HepG2 (cell line): ENCODE data around the gene KMT2A. TPM values are rescaled to one million over a fixed set of nuclear protein-coding genes. Genes with fewer than 3 reads are reported as not detected.

Experiments
- ATAC-seq: fragments of 200-7000 bp; cut with Tn5 transposase; 3 replicates; pipeline ENCODE4 v1.9.1; 2020; ENCODE audit warnings: mild to moderate bottlenecking, moderate library complexity
- BruUV-seq: library from RNA; stranded (reverse); fragments of 400-500 nt; replicated peaks from 2 replicates; lab custom pipeline; 2021; lab: Mats Ljungman, UMichigan
- CTCF ChIA-PET: fragments of 300-600 bp; formaldehyde crosslinking; extraction: SDS; loops from one replicate; lab custom pipeline; 2021; ENCODE audit warnings: low total read pairs, inconsistent platforms, low intra/inter-chr PET ratio; lab: Yijun Ruan, JAX
- POLR2A ChIA-PET: fragments of 350-600 bp; sonication (Branson Sonifier 250); formaldehyde crosslinking; loops from one replicate; lab custom pipeline; 2020; ENCODE audit warnings: antibody characterized with exemption, inconsistent platforms; lab: Yijun Ruan, JAX
- DNase-seq: peaks from one replicate; pipeline ENCODE4 v3.0.0-alpha.2; 2015; ENCODE audit warnings: low spot score
- FAIRE-seq: peaks from 3 replicates; lab custom pipeline; 2011; peaks lifted over from hg19 to GRCh38; lab: Jason Lieb, UNC
- H2AFZ ChIP-seq: one replicate; pipeline ENCODE4 v1.6.1; 2011; ENCODE audit warnings: low read length, inconsistent platforms
- H3K27ac ChIP-seq: fragments of 300-600 bp; 3 replicates; pipeline ENCODE4 v1.8.0; 2011; ENCODE audit warnings: mixed run types, mild to moderate bottlenecking, mixed read lengths, low read length, inconsistent platforms; ENCODE audit not compliant: insufficient read depth; ENCODE audit errors: extremely low read length
- H3K27me3 ChIP-seq, 2 experiments: fragments of 200-600 bp in 1 of 2; 2 replicates in 1 of 2; 3 replicates in 1 of 2; pipeline versions ENCODE4 v1.6.0 to v1.8.0; 2011; ENCODE audit warnings: low read length in 2 of 2, mild to moderate bottlenecking in 2 of 2, moderate library complexity in 2 of 2, inconsistent platforms in 1 of 2; ENCODE audit not compliant: insufficient read depth in 2 of 2, control insufficient read depth in 1 of 2
- H3K36me3 ChIP-seq, 2 experiments: fragments of 200-600 bp in 1 of 2; replicated peaks in 1 of 2; 2 replicates in 1 of 2; 3 replicates in 1 of 2; pipeline versions ENCODE4 v1.5.1 to v1.8.0; 2011; ENCODE audit warnings: low read length in 2 of 2, inconsistent platforms in 1 of 2; ENCODE audit not compliant: insufficient read depth in 2 of 2, control insufficient read depth in 1 of 2
- H3K4me1 ChIP-seq: 2 replicates; pipeline ENCODE4 v1.5.1; 2012; ENCODE audit warnings: low read length, inconsistent platforms; ENCODE audit not compliant: insufficient read depth
- H3K4me2 ChIP-seq: 2 replicates; pipeline ENCODE4 v1.6.0; 2011; ENCODE audit warnings: low read depth, low read length, inconsistent platforms
- H3K4me3 ChIP-seq, 3 experiments: fragments of 200-600 bp in 1 of 3; sonication (generic), shearing (Covaris generic) in 1 of 3; replicated peaks in 1 of 3; 2 replicates each; pipeline ENCODE4 v1.5.1; 2011 to 2016; ENCODE audit warnings: low read length in 3 of 3, inconsistent platforms in 2 of 3, low read depth in 2 of 3, mild to moderate bottlenecking in 2 of 3, control low read depth in 1 of 3, mixed read lengths in 1 of 3; ENCODE audit not compliant: insufficient read depth in 1 of 3
- H3K79me2 ChIP-seq: one replicate; pipeline ENCODE4 v1.6.1; 2011; ENCODE audit warnings: low read length, inconsistent platforms; ENCODE audit not compliant: insufficient read depth
- H3K9ac ChIP-seq: 2 replicates; pipeline ENCODE4 v1.6.0; 2011; ENCODE audit warnings: mild to moderate bottlenecking, low read depth, low read length, inconsistent platforms; ENCODE audit not compliant: insufficient read depth
- H3K9me3 ChIP-seq: 2 replicates; pipeline ENCODE4 v1.5.1; 2012; ENCODE audit warnings: mild to moderate bottlenecking, low read length
- H4K20me1 ChIP-seq: 2 replicates; pipeline ENCODE4 v1.6.0; 2011; ENCODE audit warnings: inconsistent platforms, mild to moderate bottlenecking, low read length, moderate library complexity; ENCODE audit not compliant: insufficient read depth
- ARHGAP35 ChIP-seq: sonication (generic); formaldehyde crosslinking; IDR thresholded peaks from 2 replicates; pipeline ENCODE4 v1.9.0; 2022; ENCODE audit warnings: mild to moderate bottlenecking, inconsistent platforms, moderate library complexity, missing genetic modification reagents, borderline replicate concordance
- ATF4 ChIP-seq, 2 experiments: fragments of 450-650 bp in 1 of 2; sonication (generic) in 1 of 2; formaldehyde crosslinking; IDR thresholded peaks; 2 replicates each; pipeline versions ENCODE4 v1.5.0 to v1.8.0; 2020 to 2022; ENCODE audit warnings: mild to moderate bottlenecking in 1 of 2, missing genetic modification reagents in 1 of 2
- FLYWCH1 ChIP-seq: sonication (generic); formaldehyde crosslinking; IDR thresholded peaks from 2 replicates; pipeline ENCODE4 v1.8.1; 2023; ENCODE audit warnings: mild to moderate bottlenecking, missing genetic modification reagents
- HMG20B ChIP-seq: conservative IDR thresholded peaks from 2 replicates; pipeline ENCODE4 v1.6.1; 2016; ENCODE audit warnings: missing genetic modification reagents, missing compliant biosample characterization
- KDM2A ChIP-seq: sonication (generic); formaldehyde crosslinking; IDR thresholded peaks from 2 replicates; pipeline ENCODE4 v1.4.0; 2020; ENCODE audit warnings: low read depth, missing genetic modification reagents, borderline replicate concordance
- KDM3A ChIP-seq: IDR thresholded peaks from 2 replicates; pipeline ENCODE4 v1.6.1; 2018; ENCODE audit warnings: low read depth, missing compliant biosample characterization
- MXD3 ChIP-seq: IDR thresholded peaks from 2 replicates; pipeline ENCODE4 v1.6.1; 2016; ENCODE audit warnings: mild to moderate bottlenecking, missing biosample characterization, missing genetic modification reagents
- NR1H2 ChIP-seq: sonication (generic); formaldehyde crosslinking; IDR thresholded peaks from 2 replicates; pipeline ENCODE4 v1.8.1; 2022; ENCODE audit warnings: low read depth, missing genetic modification reagents, borderline replicate concordance
- PRMT3 ChIP-seq: sonication (generic); formaldehyde crosslinking; IDR thresholded peaks from 2 replicates; pipeline ENCODE4 v1.8.1; 2022; ENCODE audit warnings: low read depth, mild to moderate bottlenecking, moderate library complexity, missing genetic modification reagents, borderline replicate concordance
- RFX1 ChIP-seq: fragments of 450-650 bp; IDR thresholded peaks from 2 replicates; pipeline ENCODE4 v1.6.1; 2017
- SOX13 ChIP-seq, 3 experiments: fragments of 450-650 bp in 1 of 3; sonication (generic) in 1 of 3; formaldehyde crosslinking in 1 of 3; IDR thresholded peaks in 2 of 3; conservative IDR thresholded peaks in 1 of 3; 2 replicates each; pipeline versions ENCODE4 v1.5.0 to v1.6.1; 2016 to 2020; ENCODE audit warnings: antibody characterized with exemption in 1 of 3, mild to moderate bottlenecking in 1 of 3, missing compliant biosample characterization in 1 of 3, missing genetic modification reagents in 1 of 3, moderate library complexity in 1 of 3
- TEF ChIP-seq: sonication (generic); formaldehyde crosslinking; IDR thresholded peaks from 2 replicates; pipeline ENCODE4 v1.5.0; 2020; ENCODE audit warnings: missing genetic modification reagents
- TSC22D2 ChIP-seq: sonication (generic); formaldehyde crosslinking; IDR thresholded peaks from 2 replicates; pipeline ENCODE4 v1.5.1; 2020; ENCODE audit warnings: missing genetic modification reagents, mild to moderate bottlenecking, borderline replicate concordance
- ZKSCAN1 ChIP-seq: fragments of 150-350 bp; IDR thresholded peaks from 2 replicates; pipeline ENCODE4 v1.6.1; 2014; ENCODE audit warnings: low read length
- ZNF337 ChIP-seq: sonication (generic); formaldehyde crosslinking; IDR thresholded peaks from 2 replicates; pipeline ENCODE4 v1.5.1; 2020; ENCODE audit warnings: missing genetic modification reagents, low read depth, mild to moderate bottlenecking, borderline replicate concordance
- ZNF512B ChIP-seq: sonication (generic); formaldehyde crosslinking; IDR thresholded peaks from 2 replicates; pipeline ENCODE4 v1.5.1; 2020; ENCODE audit warnings: missing genetic modification reagents, mild to moderate bottlenecking, borderline replicate concordance
- ZNF768 ChIP-seq: sonication (generic); formaldehyde crosslinking; IDR thresholded peaks from 2 replicates; pipeline ENCODE4 v1.4.0; 2020; ENCODE audit warnings: missing genetic modification reagents
- ZNF772 ChIP-seq: sonication (generic); formaldehyde crosslinking; IDR thresholded peaks from 2 replicates; pipeline ENCODE4 v1.5.0; 2020; ENCODE audit warnings: mild to moderate bottlenecking, missing genetic modification reagents
- WGBS: methylation state at CpG from one replicate; pipeline ENCODE4 v1.1.6; 2017; ENCODE audit warnings: low lambda C conversion rate; 5-methylcytosine and 5-hydroxymethylcytosine counted together
- in situ Hi-C: cut with HindIII; loops from 2 replicates; pipeline ENCODE4 v1.10.0; 2017; ENCODE audit warnings: low pct_unique_long_range_greater_than_20kb; ENCODE audit not compliant: extremely low pct_ligation_motif_present
- intact Hi-C: fragments of 100-400 bp; cut with micrococcal nuclease; formaldehyde crosslinking; loops from one replicate; pipeline ENCODE4 v1.10.0; 2022; ENCODE audit not compliant: unreplicated experiment
- polyA plus RNA-seq, 8 experiments: library from polyadenylated mRNA; depleted of rRNA in 3 of 8; stranded (reverse) in 7 of 8; unstranded in 1 of 8; fragments of >200 nt; fragmentation: Illumina TruSeq in 4 of 8; extraction: Trizol in 4 of 8; gene quantifications; 2 replicates each; pipeline versions ENCODE4 v1.2.1 to v1.2.3, GENCODE V29; 2011 to 2016; ENCODE audit warnings: low read depth in 4 of 8, missing spikeins in 1 of 8, mixed read lengths in 1 of 8; ENCODE audit not compliant: insufficient read depth in 1 of 8
- total RNA-seq, 5 experiments: library from RNA; depleted of rRNA; stranded (reverse); fragments of >200 nt; fragmentation: Illumina TruSeq; extraction: Trizol; gene quantifications; 2 replicates each; pipeline ENCODE4 v1.2.3, GENCODE V29; 2016; ENCODE audit warnings: low read depth in 1 of 5

The KMT2A gene
- total and polyA plus RNA-seq, 2 of the 13 experiments (the other 11 are each of a cell fraction or from before 2014, with no cell fraction given): 12.4 to 20.0 TPM

GRCh38 chr11:118462178-118462577, 25.9 kb downstream of the KMT2A start:
- 96% methylated on average over 2 of the region's 2 CpGs for WGBS
- CTCF ChIA-PET: no interaction called here
- no peak for ATAC-seq
- in situ Hi-C loops (no loop called here), intact Hi-C loops (no loop called here)
- no TSS peak for BruUV-seq
- no peaks in the 10 kb centered on the region for H3K4me1 ChIP-seq
- H3K27ac ChIP-seq: no peak overlapping the region
- TF ChIP-seq MXD3 (CRISPR knock-in tag): no peak
- no peak for TF ChIP-seq ATF4 (CRISPR knock-in tag; IDR thresholded peaks at IDR 0.05)
- no peak for TF ChIP-seq ZNF337 (CRISPR knock-in tag)
- TF ChIP-seq SOX13 (IDR thresholded peaks at IDR 0.05): no peak
- no peak for TF ChIP-seq SOX13 (CRISPR knock-in tag; conservative IDR thresholded peaks at IDR 0.05 in 1 of 2, IDR thresholded peaks at IDR 0.05 in 1 of 2)
- TF ChIP-seq RFX1: no peak
- TF ChIP-seq ZNF768: no peak
- no peak for TF ChIP-seq KDM2A
- TF ChIP-seq TSC22D2: no peak
- no peak for TF ChIP-seq PRMT3 (CRISPR knock-in tag)
- no peak for TF ChIP-seq NR1H2 (CRISPR knock-in tag)
- TF ChIP-seq FLYWCH1: no peak
- TF ChIP-seq HMG20B (CRISPR knock-in tag): no peak
- TF ChIP-seq ARHGAP35 (CRISPR knock-in tag): no peak
- no peak for TF ChIP-seq ZNF512B (CRISPR knock-in tag)
- TF ChIP-seq ZKSCAN1: no peak
- TF ChIP-seq KDM3A (CRISPR knock-in tag): no peak
- TF ChIP-seq ZNF772 (CRISPR knock-in tag): no peak
- TF ChIP-seq TEF (CRISPR knock-in tag): no peak
- DNase-seq: no peak
- POLR2A ChIA-PET: no interaction called here
- H2AFZ ChIP-seq: no peak overlapping the region
- no peak for FAIRE-seq
- H3K79me2 ChIP-seq: peaks cover 14% of the 10 kb centered on the region
- H4K20me1 ChIP-seq: no peaks in the 10 kb centered on the region
- H3K27me3 ChIP-seq: no peaks in the 10 kb centered on the region
- H3K9me3 ChIP-seq: no peaks in the 10 kb centered on the region
- no peak overlapping the region for H3K4me3 ChIP-seq
- H3K36me3 ChIP-seq: peaks cover 0 to 4% of the 10 kb centered on the region in 2 experiments; a peak in 2 of 5 replicates
- H3K4me2 ChIP-seq: no peak overlapping the region
- H3K9ac ChIP-seq: no peak overlapping the region
